HEK293 (cell line): ENCODE results near the gene CWF19L2.

ENCODE experiments used
- CTCF ChIA-PET: fragments of 350-600 bp; formaldehyde crosslinking; extraction: SDS; loops from one replicate; lab custom pipeline; 2021; ENCODE audit warnings: antibody characterized with exemption; lab: Yijun Ruan, JAX
- POLR2A ChIA-PET: fragments of 300-600 bp; formaldehyde crosslinking; extraction: SDS; loops from one replicate; lab custom pipeline; 2020; ENCODE audit warnings: antibody characterized with exemption, inconsistent platforms; lab: Yijun Ruan, JAX
- H3K27ac ChIP-seq: fragments of 200-500 bp; sonication (Bioruptor generic); 2 replicates; pipeline ENCODE4 v1.5.1; 2014; ENCODE audit warnings: low read depth, low read length, control low read depth, inconsistent platforms; ENCODE audit errors: extremely low read depth
- H3K36me3 ChIP-seq, 2 experiments: fragments of 200-500 bp in 1 of 2; sonication (Bioruptor generic) in 1 of 2; 1 replicate in 1 of 2; 2 replicates in 1 of 2; pipeline ENCODE4 v1.5.1; 2014 to 2017; ENCODE audit warnings: inconsistent platforms in 2 of 2, low read length in 2 of 2; ENCODE audit not compliant: control insufficient read depth in 2 of 2, insufficient read depth in 1 of 2
- H3K4me1 ChIP-seq: fragments of 200-500 bp; sonication (Bioruptor generic); 2 replicates; pipeline ENCODE4 v1.5.1; 2014; ENCODE audit warnings: mild to moderate bottlenecking, low read length, inconsistent platforms; ENCODE audit not compliant: control insufficient read depth, insufficient read depth
- H3K4me3 ChIP-seq: 2 replicates; pipeline ENCODE4 v1.5.1; 2011; ENCODE audit warnings: low read depth, mild to moderate bottlenecking, control low read depth, low read length, moderate library complexity
- H3K9me3 ChIP-seq: fragments of 200-500 bp; sonication (Bioruptor generic); 2 replicates; pipeline ENCODE4 v1.5.1; 2014; ENCODE audit warnings: low read depth, low read length, inconsistent platforms; ENCODE audit not compliant: control insufficient read depth, insufficient read depth
- GFI1B ChIP-seq: fragments of 450-650 bp; formaldehyde crosslinking; IDR thresholded peaks from 2 replicates; pipeline ENCODE4 v1.5.1; 2016; ENCODE audit warnings: missing biosample characterization, missing genetic modification characterization
- GLI4 ChIP-seq: fragments of 450-650 bp; formaldehyde crosslinking; IDR thresholded peaks from 2 replicates; pipeline ENCODE4 v1.5.1; 2016; ENCODE audit warnings: missing biosample characterization, missing genetic modification characterization
- GLIS2 ChIP-seq: fragments of 450-650 bp; formaldehyde crosslinking; IDR thresholded peaks from 2 replicates; pipeline ENCODE4 v1.5.1; 2016; ENCODE audit warnings: missing biosample characterization, missing genetic modification characterization
- HOXA7 ChIP-seq: sonication (generic); formaldehyde crosslinking; IDR thresholded peaks from 2 replicates; pipeline ENCODE4 v1.8.1; 2022; ENCODE audit warnings: missing genetic modification reagents, borderline replicate concordance
- KLF9 ChIP-seq: fragments of 450-650 bp; formaldehyde crosslinking; IDR thresholded peaks from 2 replicates; pipeline ENCODE4 v1.5.1; 2016; ENCODE audit warnings: missing biosample characterization, missing genetic modification characterization, low read depth
- MEIS1 ChIP-seq: sonication (generic); formaldehyde crosslinking; IDR thresholded peaks from 2 replicates; pipeline ENCODE4 v1.8.1; 2022; ENCODE audit warnings: missing genetic modification reagents, mild to moderate bottlenecking, borderline replicate concordance
- SALL2 ChIP-seq: fragments of 450-650 bp; formaldehyde crosslinking; IDR thresholded peaks from 2 replicates; pipeline ENCODE4 v1.5.0; 2017; ENCODE audit warnings: missing biosample characterization, mild to moderate bottlenecking, missing genetic modification characterization, borderline replicate concordance
- SP2 ChIP-seq: fragments of 450-650 bp; formaldehyde crosslinking; IDR thresholded peaks from 2 replicates; pipeline ENCODE4 v1.5.1; 2016; ENCODE audit warnings: missing biosample characterization, missing genetic modification characterization
- WT1 ChIP-seq: fragments of 450-650 bp; formaldehyde crosslinking; IDR thresholded peaks from 2 replicates; pipeline ENCODE4 v1.5.1; 2016; ENCODE audit warnings: missing biosample characterization, missing genetic modification characterization
- YY1 ChIP-seq: fragments of 450-650 bp; formaldehyde crosslinking; IDR thresholded peaks from 2 replicates; pipeline ENCODE4 v1.5.1; 2018; ENCODE audit warnings: missing biosample characterization, missing genetic modification characterization
- ZBTB48 ChIP-seq: fragments of 450-650 bp; formaldehyde crosslinking; IDR thresholded peaks from 2 replicates; pipeline ENCODE4 v1.5.1; 2016; ENCODE audit warnings: missing biosample characterization, missing genetic modification characterization
- ZBTB7A ChIP-seq: fragments of 450-650 bp; formaldehyde crosslinking; IDR thresholded peaks from 2 replicates; pipeline ENCODE4 v1.5.1; 2016; ENCODE audit warnings: low read depth, missing biosample characterization, missing genetic modification characterization
- ZNF174 ChIP-seq: fragments of 450-650 bp; formaldehyde crosslinking; IDR thresholded peaks from 2 replicates; pipeline ENCODE4 v1.5.0; 2017; ENCODE audit warnings: missing biosample characterization, mild to moderate bottlenecking, missing genetic modification characterization
- ZNF18 ChIP-seq: fragments of 450-650 bp; formaldehyde crosslinking; IDR thresholded peaks from 2 replicates; pipeline ENCODE4 v1.5.1; 2016; ENCODE audit warnings: missing biosample characterization, missing genetic modification characterization
- ZNF184 ChIP-seq: fragments of 450-650 bp; IDR thresholded peaks from 2 replicates; pipeline ENCODE4 v1.5.1; 2018; ENCODE audit warnings: missing biosample characterization, mild to moderate bottlenecking, missing genetic modification characterization
- ZNF23 ChIP-seq: fragments of 450-650 bp; formaldehyde crosslinking; IDR thresholded peaks from 2 replicates; pipeline ENCODE4 v1.5.1; 2016; ENCODE audit warnings: missing biosample characterization, missing genetic modification characterization, borderline replicate concordance
- ZNF335 ChIP-seq: fragments of 450-650 bp; formaldehyde crosslinking; conservative IDR thresholded peaks from 2 replicates; pipeline ENCODE4 v1.5.1; 2016; ENCODE audit warnings: missing biosample characterization, missing genetic modification characterization
- ZNF341 ChIP-seq: fragments of 450-650 bp; formaldehyde crosslinking; IDR thresholded peaks from 2 replicates; pipeline ENCODE4; 2016; ENCODE audit warnings: low read depth, missing biosample characterization, missing genetic modification characterization
- ZNF354C ChIP-seq: fragments of 450-650 bp; formaldehyde crosslinking; IDR thresholded peaks from 2 replicates; pipeline ENCODE4 v1.5.1; 2016; ENCODE audit warnings: missing biosample characterization, missing genetic modification characterization, low read depth, borderline replicate concordance
- ZNF398 ChIP-seq: fragments of 450-650 bp; formaldehyde crosslinking; IDR thresholded peaks from 2 replicates; pipeline ENCODE4 v1.5.1; 2017; ENCODE audit warnings: missing biosample characterization, missing genetic modification characterization
- ZNF404 ChIP-seq: fragments of 450-650 bp; formaldehyde crosslinking; IDR thresholded peaks from 2 replicates; pipeline ENCODE4 v1.5.1; 2017; ENCODE audit warnings: missing biosample characterization, missing genetic modification characterization
- ZNF48 ChIP-seq: fragments of 450-650 bp; formaldehyde crosslinking; IDR thresholded peaks from 2 replicates; pipeline ENCODE4 v1.5.1; 2016; ENCODE audit warnings: missing biosample characterization, missing genetic modification characterization
- ZNF544 ChIP-seq: fragments of 450-650 bp; formaldehyde crosslinking; IDR thresholded peaks from 2 replicates; pipeline ENCODE4 v1.5.0; 2017; ENCODE audit warnings: missing biosample characterization, missing genetic modification characterization
- ZNF600 ChIP-seq: fragments of 450-650 bp; formaldehyde crosslinking; IDR thresholded peaks from 2 replicates; pipeline ENCODE4 v1.5.1; 2016; ENCODE audit warnings: missing biosample characterization, missing genetic modification characterization
- ZNF626 ChIP-seq: fragments of 450-650 bp; sonication (Bioruptor Pico); formaldehyde crosslinking; IDR thresholded peaks from 2 replicates; pipeline ENCODE4 v1.5.1; 2018; ENCODE audit warnings: missing biosample characterization, missing genetic modification characterization, inconsistent platforms
- ZNF629 ChIP-seq: fragments of 450-650 bp; formaldehyde crosslinking; IDR thresholded peaks from 2 replicates; pipeline ENCODE4 v1.5.1; 2017; ENCODE audit warnings: missing biosample characterization, missing genetic modification characterization
- ZNF843 ChIP-seq: fragments of 450-650 bp; formaldehyde crosslinking; IDR thresholded peaks from 2 replicates; pipeline ENCODE4 v1.5.1; 2016; ENCODE audit warnings: missing biosample characterization, missing genetic modification characterization
- TF ChIP-seq, protein P1 (sequence below): IDR thresholded peaks from 2 replicates; pipeline ENCODE4 v1.6.1; 2011; ENCODE audit warnings: mild to moderate bottlenecking, low read depth, low read length, borderline replicate concordance

The CWF19L2 gene

GRCh38 chr11:107494055-107494454, 36.4 kb upstream of the CWF19L2 start (continued):
- TF ChIP-seq SALL2 = no peak

DNA sequence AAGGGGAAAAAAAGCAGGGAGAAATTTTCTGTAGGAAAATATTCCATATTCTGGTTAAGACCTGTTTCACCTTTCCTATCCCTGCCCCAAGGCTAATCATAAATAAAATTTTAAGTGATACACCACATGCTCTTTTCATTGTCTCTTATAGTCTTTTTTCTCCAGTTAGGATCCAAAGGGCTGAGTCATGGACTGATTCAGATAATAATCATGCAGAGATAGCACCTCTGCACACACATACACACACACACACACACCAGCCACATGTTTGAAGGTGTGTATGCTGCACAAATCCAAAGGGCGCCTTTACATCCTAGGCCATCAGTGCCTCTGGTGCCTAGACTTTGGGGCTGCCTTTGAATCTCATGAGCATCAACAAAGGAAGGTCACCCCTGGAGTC, 35.5 kb upstream of the CWF19L2 start:
- H3K27ac ChIP-seq = no peak overlapping the region
- TF ChIP-seq ZBTB48 (tag by site-specific recombination) = no peak
- TF ChIP-seq GFI1B (tag by site-specific recombination) = no peak
- TF ChIP-seq ZNF23 (tag by site-specific recombination) = no peak
- no peak for TF ChIP-seq ZNF174 (tag by site-specific recombination)
- no peak for TF ChIP-seq ZNF404 (tag by site-specific recombination)
- no peak for TF ChIP-seq ZNF600 (tag by site-specific recombination)
- TF ChIP-seq, protein P1, sequence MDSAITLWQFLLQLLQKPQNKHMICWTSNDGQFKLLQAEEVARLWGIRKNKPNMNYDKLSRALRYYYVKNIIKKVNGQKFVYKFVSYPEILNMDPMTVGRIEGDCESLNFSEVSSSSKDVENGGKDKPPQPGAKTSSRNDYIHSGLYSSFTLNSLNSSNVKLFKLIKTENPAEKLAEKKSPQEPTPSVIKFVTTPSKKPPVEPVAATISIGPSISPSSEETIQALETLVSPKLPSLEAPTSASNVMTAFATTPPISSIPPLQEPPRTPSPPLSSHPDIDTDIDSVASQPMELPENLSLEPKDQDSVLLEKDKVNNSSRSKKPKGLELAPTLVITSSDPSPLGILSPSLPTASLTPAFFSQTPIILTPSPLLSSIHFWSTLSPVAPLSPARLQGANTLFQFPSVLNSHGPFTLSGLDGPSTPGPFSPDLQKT = no peak
- TF ChIP-seq ZNF354C (tag by site-specific recombination) = no peak
- no peak for TF ChIP-seq ZNF48 (tag by site-specific recombination)
- TF ChIP-seq HOXA7 = no peak
- ChIA-PET CTCF (no interaction called here), POLR2A (no interaction called here)
- H3K4me1 ChIP-seq = no peaks in the 10 kb centered on the region
- H3K36me3 ChIP-seq = no peaks in the 10 kb centered on the region
- no peaks in the 10 kb centered on the region for H3K9me3 ChIP-seq
- H3K4me3 ChIP-seq = no peak overlapping the region

DNA sequence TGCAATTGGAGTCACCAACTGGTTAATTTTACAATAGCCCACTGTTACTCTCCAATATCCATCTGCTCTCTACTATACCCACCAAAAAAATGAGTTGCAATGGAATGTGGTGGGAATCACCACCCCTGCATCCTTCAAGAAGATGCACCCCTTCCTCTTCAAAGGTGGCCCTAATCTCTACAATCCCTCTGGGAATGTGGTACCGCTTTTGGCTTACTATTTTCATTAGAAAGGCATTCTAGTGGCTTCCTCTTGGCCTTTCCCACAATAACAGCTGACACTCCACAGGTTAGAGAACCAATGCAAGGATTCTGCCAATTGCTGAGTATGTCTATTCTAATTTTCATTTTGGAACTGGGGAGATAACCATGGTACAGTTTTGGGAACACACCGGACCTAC, 33.2 kb upstream of the CWF19L2 start:
- TF ChIP-seq ZNF544 (no peak), ZNF184 (tag by site-specific recombination) (no peak), ZNF335 (tag by site-specific recombination) (no peak), KLF9 (tag by site-specific recombination) (no peak), ZNF629 (tag by site-specific recombination) (no peak), ZNF843 (tag by site-specific recombination) (no peak), YY1 (tag by site-specific recombination) (no peak), ZNF398 (tag by site-specific recombination) (no peak), MEIS1 (CRISPR knock-in tag) (no peak), HOXA7 (no peak), GLI4 (no peak), ZNF626 (no peak), WT1 (no peak), ZBTB7A (tag by site-specific recombination) (no peak), SP2 (tag by site-specific recombination) (no peak), ZNF18 (tag by site-specific recombination) (no peak), GLIS2 (tag by site-specific recombination) (no peak), ZNF341 (tag by site-specific recombination) (no peak)
- ChIA-PET POLR2A (no interaction called here), CTCF (interaction anchor here (0.6 to 1.6 kb wide), 2 partner anchors 10 to 303 kb away, joined by 3 to 4 read pairs; no protein-coding TSS in a partner anchor)
- H3K9me3 ChIP-seq = no peaks in the 10 kb centered on the region
- H3K36me3 ChIP-seq = no peaks in the 10 kb centered on the region
- H3K4me1 ChIP-seq = no peaks in the 10 kb centered on the region
- H3K4me3 ChIP-seq = no peak overlapping the region
- no peak overlapping the region for H3K27ac ChIP-seq
